HG02885 (cell line): ENCODE results near the gene AFF3.
"Not testable (repeated sequence)": the region's sequence is repeated elsewhere in the genome, so short reads cannot be mapped to it uniquely, and the experiment has no call there.

Source experiments
- ATAC-seq: cut with Tn5 transposase; IDR thresholded peaks from one replicate; pipeline ENCODE4 v1.9.1; 2021; ENCODE audit warnings: mild to moderate bottlenecking; ENCODE audit not compliant: unreplicated experiment, poor library complexity

AFF3 gene

GRCh38 chr2:99949530-99949929, 192.9 kb downstream of the AFF3 start:
- no peak for ATAC-seq

GRCh38 chr2:99948010-99948409, 194.4 kb downstream of the AFF3 start:
- no peak for ATAC-seq

GRCh38 chr2:99947366-99947765, 195.0 kb downstream of the AFF3 start:
- not testable (repeated sequence) for ATAC-seq

GRCh38 chr2:99944019-99944418, 198.4 kb downstream of the AFF3 start:
- no peak for ATAC-seq

GRCh38 chr2:99942561-99943347, 199.6 kb downstream of the AFF3 start:
- ATAC-seq: no peak

GRCh38 chr2:99940963-99941362, 201.4 kb downstream of the AFF3 start:
- no peak for ATAC-seq

- ATAC-seq: no peak
Observed at GRCh38 chr2:99939135-99939534, 203.3 kb downstream of the AFF3 start.

GRCh38 chr2:99938250-99938649, 204.1 kb downstream of the AFF3 start:
- no peak for ATAC-seq

- ATAC-seq: no peak
Observed at GRCh38 chr2:99936065-99936464, 206.3 kb downstream of the AFF3 start.

- ATAC-seq: no peak
Observed at GRCh38 chr2:99935662-99936061, 206.7 kb downstream of the AFF3 start.

- ATAC-seq: no peak
Observed at GRCh38 chr2:99933894-99934650, 208.3 kb downstream of the AFF3 start.

GRCh38 chr2:99933491-99933890, 208.9 kb downstream of the AFF3 start:
- ATAC-seq: not testable (repeated sequence)

GRCh38 chr2:99928470-99929053, 213.8 kb downstream of the AFF3 start:
- ATAC-seq: peak; percentile 54

GRCh38 chr2:99927690-99928207, 214.6 kb downstream of the AFF3 start:
- not testable (repeated sequence) for ATAC-seq

- ATAC-seq: no peak
Observed at GRCh38 chr2:99926986-99927385, 215.4 kb downstream of the AFF3 start.

- ATAC-seq: no peak
Observed at GRCh38 chr2:99925960-99926359, 216.4 kb downstream of the AFF3 start.

- no peak for ATAC-seq
Observed at GRCh38 chr2:99922664-99923063, 219.7 kb downstream of the AFF3 start.

- no peak for ATAC-seq
Observed at GRCh38 chr2:99921903-99922302, 220.5 kb downstream of the AFF3 start.

GRCh38 chr2:99918389-99918788, 224.0 kb downstream of the AFF3 start:
- no peak for ATAC-seq

GRCh38 chr2:99915108-99915675, 227.2 kb downstream of the AFF3 start:
- ATAC-seq: no peak

- ATAC-seq: no peak
Observed at GRCh38 chr2:99911736-99912135, 230.7 kb downstream of the AFF3 start.
